PFSK-1 (cell line): ENCODE results near the gene CORO2B.

Experiments used
- FOXP2 ChIP-seq: optimal IDR thresholded peaks from 2 replicates; pipeline ENCODE3; 2011; ENCODE audit warnings: borderline replicate concordance, control low read depth, inconsistent platforms; ENCODE audit not compliant: insufficient read depth; ENCODE audit errors: extremely low read length, extremely low read depth
- POLR2AphosphoS5 ChIP-seq: IDR thresholded peaks from 2 replicates; pipeline ENCODE4 v1.6.1; 2012; ENCODE audit warnings: low read depth, mild to moderate bottlenecking, control low read depth, low read length, moderate library complexity
- SIN3A ChIP-seq: IDR thresholded peaks from 2 replicates; pipeline ENCODE4 v1.6.1; 2012; ENCODE audit warnings: mild to moderate bottlenecking, low read length, moderate library complexity, borderline replicate concordance; ENCODE audit not compliant: insufficient read depth
- TAF1 ChIP-seq: IDR thresholded peaks from 2 replicates; pipeline ENCODE4 v1.6.1; 2012; ENCODE audit warnings: low read length, control low read depth, borderline replicate concordance; ENCODE audit not compliant: insufficient read depth
- TF ChIP-seq, protein P1 (sequence below), 2 experiments: IDR thresholded peaks; 2 replicates each; pipeline versions ENCODE4 v1.6.1 to v1.8.0; 2011 to 2012; ENCODE audit warnings: low read depth in 2 of 2, low read length in 2 of 2, control low read depth in 1 of 2, inconsistent platforms in 1 of 2, mild to moderate bottlenecking in 1 of 2, moderate library complexity in 1 of 2; ENCODE audit not compliant: insufficient read depth in 1 of 2

The CORO2B gene

GRCh38 chr15:68712886-68713285 lies 134.1 kb downstream of the CORO2B start:
- TF ChIP-seq SIN3A (no peak), POLR2AphosphoS5 (no peak), TAF1 (no peak), FOXP2 (no peak)
- TF ChIP-seq, protein P1, sequence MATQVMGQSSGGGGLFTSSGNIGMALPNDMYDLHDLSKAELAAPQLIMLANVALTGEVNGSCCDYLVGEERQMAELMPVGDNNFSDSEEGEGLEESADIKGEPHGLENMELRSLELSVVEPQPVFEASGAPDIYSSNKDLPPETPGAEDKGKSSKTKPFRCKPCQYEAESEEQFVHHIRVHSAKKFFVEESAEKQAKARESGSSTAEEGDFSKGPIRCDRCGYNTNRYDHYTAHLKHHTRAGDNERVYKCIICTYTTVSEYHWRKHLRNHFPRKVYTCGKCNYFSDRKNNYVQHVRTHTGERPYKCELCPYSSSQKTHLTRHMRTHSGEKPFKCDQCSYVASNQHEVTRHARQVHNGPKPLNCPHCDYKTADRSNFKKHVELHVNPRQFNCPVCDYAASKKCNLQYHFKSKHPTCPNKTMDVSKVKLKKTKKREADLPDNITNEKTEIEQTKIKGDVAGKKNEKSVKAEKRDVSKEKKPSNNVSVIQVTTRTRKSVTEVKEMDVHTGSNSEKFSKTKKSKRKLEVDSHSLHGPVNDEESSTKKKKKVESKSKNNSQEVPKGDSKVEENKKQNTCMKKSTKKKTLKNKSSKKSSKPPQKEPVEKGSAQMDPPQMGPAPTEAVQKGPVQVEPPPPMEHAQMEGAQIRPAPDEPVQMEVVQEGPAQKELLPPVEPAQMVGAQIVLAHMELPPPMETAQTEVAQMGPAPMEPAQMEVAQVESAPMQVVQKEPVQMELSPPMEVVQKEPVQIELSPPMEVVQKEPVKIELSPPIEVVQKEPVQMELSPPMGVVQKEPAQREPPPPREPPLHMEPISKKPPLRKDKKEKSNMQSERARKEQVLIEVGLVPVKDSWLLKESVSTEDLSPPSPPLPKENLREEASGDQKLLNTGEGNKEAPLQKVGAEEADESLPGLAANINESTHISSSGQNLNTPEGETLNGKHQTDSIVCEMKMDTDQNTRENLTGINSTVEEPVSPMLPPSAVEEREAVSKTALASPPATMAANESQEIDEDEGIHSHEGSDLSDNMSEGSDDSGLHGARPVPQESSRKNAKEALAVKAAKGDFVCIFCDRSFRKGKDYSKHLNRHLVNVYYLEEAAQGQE (IDR thresholded peaks at IDR 0.05; ENCODE audit: insufficient read depth in 1 of 2, low read depth in 2 of 2, low read length in 2 of 2), result no peak

DNA sequence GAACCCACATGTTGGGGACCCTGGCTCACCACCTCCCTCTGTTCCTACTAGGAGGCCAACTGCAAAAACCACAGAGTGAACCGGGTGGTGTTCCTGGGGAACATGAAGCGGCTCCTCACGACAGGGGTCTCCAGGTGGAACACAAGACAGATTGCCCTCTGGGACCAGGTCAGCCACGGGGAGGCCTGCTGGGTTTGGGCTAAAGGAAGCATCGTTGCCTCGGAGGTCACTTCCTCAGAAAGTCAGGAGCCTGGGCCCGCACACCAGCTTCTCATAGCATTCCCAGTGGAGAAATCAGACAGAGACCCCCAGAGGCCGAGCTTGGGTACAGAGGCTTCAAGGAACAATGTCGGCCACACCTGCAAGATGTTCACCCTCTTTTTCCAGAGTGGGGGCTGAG lies 135.1 kb downstream of the CORO2B start:
- no peak for TF ChIP-seq FOXP2

GRCh38 chr15:68715111-68715510 lies 136.3 kb downstream of the CORO2B start:
- TF ChIP-seq TAF1, result no peak
- TF ChIP-seq POLR2AphosphoS5, result no peak
- TF ChIP-seq FOXP2, result no peak
- TF ChIP-seq, protein P1 (IDR thresholded peaks at IDR 0.05; ENCODE audit: insufficient read depth in 1 of 2, low read depth in 2 of 2, low read length in 2 of 2), result no peak
- TF ChIP-seq SIN3A, result no peak

- TF ChIP-seq POLR2AphosphoS5 (no peak), TAF1 (no peak), FOXP2 (no peak), SIN3A (no peak)
- TF ChIP-seq, protein P1 (IDR thresholded peaks at IDR 0.05; ENCODE audit: insufficient read depth in 1 of 2, low read depth in 2 of 2, low read length in 2 of 2), result no peak
These were observed 139.2 kb downstream of the CORO2B start for GRCh38 chr15:68717951-68718350.

- TF ChIP-seq POLR2AphosphoS5, result no peak
- TF ChIP-seq SIN3A, result no peak
- TF ChIP-seq, protein P1 (IDR thresholded peaks at IDR 0.05; ENCODE audit: insufficient read depth in 1 of 2, low read depth in 2 of 2, low read length in 2 of 2), result no peak
- TF ChIP-seq FOXP2, result no peak
- TF ChIP-seq TAF1, result no peak
These were observed 139.7 kb downstream of the CORO2B start for GRCh38 chr15:68718468-68718867.

DNA sequence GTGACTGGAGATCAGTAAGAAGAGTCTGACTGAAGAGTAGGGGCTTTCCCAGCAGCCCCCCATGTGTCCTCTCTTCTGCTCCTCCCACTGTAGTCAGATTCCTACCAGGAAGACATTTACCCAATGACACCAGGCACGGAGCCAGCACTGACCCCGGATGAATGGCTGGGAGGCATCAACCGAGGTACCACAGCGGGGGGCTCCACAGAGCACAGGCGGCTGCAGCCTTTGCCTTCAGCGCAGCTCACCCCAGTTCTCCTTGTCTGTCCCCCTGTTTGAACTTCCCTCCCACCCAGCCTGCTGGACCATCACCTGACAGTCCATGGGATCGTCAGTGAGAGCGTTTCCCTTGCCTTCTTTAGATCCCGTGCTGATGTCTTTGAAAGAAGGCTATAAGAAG lies 140.3 kb downstream of the CORO2B start:
- TF ChIP-seq FOXP2 (no peak), TAF1 (no peak), SIN3A (no peak), POLR2AphosphoS5 (no peak)
- TF ChIP-seq, protein P1 (IDR thresholded peaks at IDR 0.05; ENCODE audit: insufficient read depth in 1 of 2, low read depth in 2 of 2, low read length in 2 of 2), result no peak
